ENCODE results near the gene FAM168A.

DNA sequence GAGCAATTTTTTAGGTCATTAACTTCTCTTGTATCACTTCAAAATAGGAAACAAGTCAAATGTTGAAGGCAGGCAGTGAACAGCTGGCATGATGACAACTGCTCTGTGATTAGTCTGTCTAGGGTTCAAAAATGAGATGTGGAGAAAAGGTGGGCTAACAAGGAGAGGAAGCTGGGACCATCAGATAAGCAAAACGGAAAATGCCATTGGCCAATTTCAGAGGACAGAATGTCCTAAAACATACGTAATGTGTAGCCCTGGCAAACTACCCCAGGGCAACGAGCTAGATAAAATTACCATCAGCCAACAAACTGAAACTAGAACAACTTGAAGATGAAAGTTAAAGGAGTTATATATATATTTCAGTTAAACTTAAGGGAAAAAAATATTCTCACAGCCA lies 128.5 kb downstream of the FAM168A start:
- TF ChIP-seq, protein P1, sequence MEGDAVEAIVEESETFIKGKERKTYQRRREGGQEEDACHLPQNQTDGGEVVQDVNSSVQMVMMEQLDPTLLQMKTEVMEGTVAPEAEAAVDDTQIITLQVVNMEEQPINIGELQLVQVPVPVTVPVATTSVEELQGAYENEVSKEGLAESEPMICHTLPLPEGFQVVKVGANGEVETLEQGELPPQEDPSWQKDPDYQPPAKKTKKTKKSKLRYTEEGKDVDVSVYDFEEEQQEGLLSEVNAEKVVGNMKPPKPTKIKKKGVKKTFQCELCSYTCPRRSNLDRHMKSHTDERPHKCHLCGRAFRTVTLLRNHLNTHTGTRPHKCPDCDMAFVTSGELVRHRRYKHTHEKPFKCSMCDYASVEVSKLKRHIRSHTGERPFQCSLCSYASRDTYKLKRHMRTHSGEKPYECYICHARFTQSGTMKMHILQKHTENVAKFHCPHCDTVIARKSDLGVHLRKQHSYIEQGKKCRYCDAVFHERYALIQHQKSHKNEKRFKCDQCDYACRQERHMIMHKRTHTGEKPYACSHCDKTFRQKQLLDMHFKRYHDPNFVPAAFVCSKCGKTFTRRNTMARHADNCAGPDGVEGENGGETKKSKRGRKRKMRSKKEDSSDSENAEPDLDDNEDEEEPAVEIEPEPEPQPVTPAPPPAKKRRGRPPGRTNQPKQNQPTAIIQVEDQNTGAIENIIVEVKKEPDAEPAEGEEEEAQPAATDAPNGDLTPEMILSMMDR (IDR thresholded peaks at IDR 0.05; ENCODE audit: low read depth, low read length, missing input control), result no peak
- TF ChIP-seq, protein P2, sequence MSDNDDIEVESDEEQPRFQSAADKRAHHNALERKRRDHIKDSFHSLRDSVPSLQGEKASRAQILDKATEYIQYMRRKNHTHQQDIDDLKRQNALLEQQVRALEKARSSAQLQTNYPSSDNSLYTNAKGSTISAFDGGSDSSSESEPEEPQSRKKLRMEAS (IDR thresholded peaks at IDR 0.05), result no peak
- TF ChIP-seq FOXA1 (IDR thresholded peaks at IDR 0.05), result no peak
- no peak for TF ChIP-seq SP1 (IDR thresholded peaks at IDR 0.05)
- TF ChIP-seq GABPA (IDR thresholded peaks at IDR 0.05 in 1 of 2, conservative IDR thresholded peaks at IDR 0.05 in 1 of 2), result no peak
- TF ChIP-seq, protein P3, sequence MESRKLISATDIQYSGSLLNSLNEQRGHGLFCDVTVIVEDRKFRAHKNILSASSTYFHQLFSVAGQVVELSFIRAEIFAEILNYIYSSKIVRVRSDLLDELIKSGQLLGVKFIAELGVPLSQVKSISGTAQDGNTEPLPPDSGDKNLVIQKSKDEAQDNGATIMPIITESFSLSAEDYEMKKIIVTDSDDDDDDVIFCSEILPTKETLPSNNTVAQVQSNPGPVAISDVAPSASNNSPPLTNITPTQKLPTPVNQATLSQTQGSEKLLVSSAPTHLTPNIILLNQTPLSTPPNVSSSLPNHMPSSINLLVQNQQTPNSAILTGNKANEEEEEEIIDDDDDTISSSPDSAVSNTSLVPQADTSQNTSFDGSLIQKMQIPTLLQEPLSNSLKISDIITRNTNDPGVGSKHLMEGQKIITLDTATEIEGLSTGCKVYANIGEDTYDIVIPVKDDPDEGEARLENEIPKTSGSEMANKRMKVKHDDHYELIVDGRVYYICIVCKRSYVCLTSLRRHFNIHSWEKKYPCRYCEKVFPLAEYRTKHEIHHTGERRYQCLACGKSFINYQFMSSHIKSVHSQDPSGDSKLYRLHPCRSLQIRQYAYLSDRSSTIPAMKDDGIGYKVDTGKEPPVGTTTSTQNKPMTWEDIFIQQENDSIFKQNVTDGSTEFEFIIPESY (IDR thresholded peaks at IDR 0.05), result no peak
- no peak for TF ChIP-seq EGR1 (IDR thresholded peaks at IDR 0.05; ENCODE audit: low read depth in 2 of 2)
- TF ChIP-seq RXRA (IDR thresholded peaks at IDR 0.05), result no peak
- TF ChIP-seq YY1 (IDR thresholded peaks at IDR 0.05), result no peak
- TF ChIP-seq, protein P4, sequence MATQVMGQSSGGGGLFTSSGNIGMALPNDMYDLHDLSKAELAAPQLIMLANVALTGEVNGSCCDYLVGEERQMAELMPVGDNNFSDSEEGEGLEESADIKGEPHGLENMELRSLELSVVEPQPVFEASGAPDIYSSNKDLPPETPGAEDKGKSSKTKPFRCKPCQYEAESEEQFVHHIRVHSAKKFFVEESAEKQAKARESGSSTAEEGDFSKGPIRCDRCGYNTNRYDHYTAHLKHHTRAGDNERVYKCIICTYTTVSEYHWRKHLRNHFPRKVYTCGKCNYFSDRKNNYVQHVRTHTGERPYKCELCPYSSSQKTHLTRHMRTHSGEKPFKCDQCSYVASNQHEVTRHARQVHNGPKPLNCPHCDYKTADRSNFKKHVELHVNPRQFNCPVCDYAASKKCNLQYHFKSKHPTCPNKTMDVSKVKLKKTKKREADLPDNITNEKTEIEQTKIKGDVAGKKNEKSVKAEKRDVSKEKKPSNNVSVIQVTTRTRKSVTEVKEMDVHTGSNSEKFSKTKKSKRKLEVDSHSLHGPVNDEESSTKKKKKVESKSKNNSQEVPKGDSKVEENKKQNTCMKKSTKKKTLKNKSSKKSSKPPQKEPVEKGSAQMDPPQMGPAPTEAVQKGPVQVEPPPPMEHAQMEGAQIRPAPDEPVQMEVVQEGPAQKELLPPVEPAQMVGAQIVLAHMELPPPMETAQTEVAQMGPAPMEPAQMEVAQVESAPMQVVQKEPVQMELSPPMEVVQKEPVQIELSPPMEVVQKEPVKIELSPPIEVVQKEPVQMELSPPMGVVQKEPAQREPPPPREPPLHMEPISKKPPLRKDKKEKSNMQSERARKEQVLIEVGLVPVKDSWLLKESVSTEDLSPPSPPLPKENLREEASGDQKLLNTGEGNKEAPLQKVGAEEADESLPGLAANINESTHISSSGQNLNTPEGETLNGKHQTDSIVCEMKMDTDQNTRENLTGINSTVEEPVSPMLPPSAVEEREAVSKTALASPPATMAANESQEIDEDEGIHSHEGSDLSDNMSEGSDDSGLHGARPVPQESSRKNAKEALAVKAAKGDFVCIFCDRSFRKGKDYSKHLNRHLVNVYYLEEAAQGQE (IDR thresholded peaks at IDR 0.05), result no peak

All from liver (tissue), 3 donors.